ENCODE results near the gene CYB5RL. TPM values are rescaled to one million over a fixed set of nuclear protein-coding genes. Genes with fewer than 3 reads are reported as not detected.

The CYB5RL gene
- total RNA-seq, 2 donors from 2014 or later, result 8.2 to 11.0 TPM

- Mint-ChIP-seq H3K27me3 (ENCODE audit: insufficient read depth) (no peaks in the 10 kb centered on the region), H3K27ac (peak overlapping the region; percentile 4), H3K9me3 (no peaks in the 10 kb centered on the region), H3K4me3 (no peak overlapping the region), H3K4me1 (peaks cover 44% of the 10 kb centered on the region), H3K36me3 (ENCODE audit: low read depth) (peaks cover 41% of the 10 kb centered on the region)
- H3K36me3 ChIP-seq (ENCODE audit: control insufficient read depth, insufficient read depth, low read length), result peaks cover 45% of the 10 kb centered on the region
- no peak for DNase-seq
- H3K9ac ChIP-seq (ENCODE audit: extremely low read depth, low read length, poor library complexity, severe bottlenecking), result no peak overlapping the region
- no peaks in the 10 kb centered on the region for H3K9me3 ChIP-seq (ENCODE audit: control insufficient read depth, low read length)
- no peaks in the 10 kb centered on the region for H3K27me3 ChIP-seq (ENCODE audit: control insufficient read depth, insufficient read depth, low read length, poor library complexity, severe bottlenecking)
- 94 to 96% methylated on average over 3 to 6 of the region's 6 CpGs for WGBS, 2 experiments (ENCODE audit: insufficient coverage in 1 of 2, insufficient read length in 1 of 2)
- no peak for TF ChIP-seq CTCF (conservative IDR thresholded peaks at IDR 0.05)
- no peak overlapping the region for H3K4me3 ChIP-seq (ENCODE audit: low read length)
- H3K27ac ChIP-seq (ENCODE audit: low read depth, low read length), result peak overlapping the region; percentile 8
- peaks cover 2% of the 10 kb centered on the region for H3K4me1 ChIP-seq (ENCODE audit: control insufficient read depth, insufficient read depth, low read length)
Observed at GRCh38 chr1:54222711-54223110, 22.9 kb upstream of the CYB5RL start.

DNA sequence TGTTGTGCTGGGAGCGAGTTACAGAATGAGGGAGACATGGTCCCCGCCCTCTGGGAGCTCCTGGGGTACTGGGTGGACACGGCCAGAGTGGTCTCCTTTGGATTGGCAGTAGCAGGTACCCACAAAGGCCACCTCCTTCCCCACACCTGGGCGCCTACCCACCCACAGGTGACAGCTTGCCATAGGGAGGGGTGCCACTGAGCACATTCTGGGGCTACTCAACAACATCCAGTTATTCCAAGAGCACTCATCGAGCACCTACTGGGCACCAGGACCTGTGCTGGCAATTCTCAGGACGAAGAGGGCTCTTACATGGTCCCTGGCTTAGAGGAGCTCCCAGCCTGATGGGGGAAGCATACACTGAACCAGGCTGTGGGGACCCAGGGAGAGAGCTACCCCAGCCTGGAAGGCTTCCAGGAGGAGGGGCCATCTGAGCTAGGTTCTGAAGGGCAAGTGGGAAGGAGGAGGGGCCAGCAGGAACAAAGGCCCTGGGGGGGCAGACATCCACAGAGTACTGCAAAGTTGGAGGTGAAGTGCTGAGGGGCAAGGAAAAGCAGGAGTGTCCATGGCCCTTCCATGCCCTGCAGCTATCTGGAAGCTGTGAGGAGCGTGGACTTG lies 22.1 kb upstream of the CYB5RL start:
- Histone ChIP-seq H3K4me3 (ENCODE audit: low read length) (no peak overlapping the region), H3K9me3 (ENCODE audit: control insufficient read depth, low read length) (no peaks in the 10 kb centered on the region), H3K27me3 (ENCODE audit: control insufficient read depth, insufficient read depth, low read length, poor library complexity, severe bottlenecking) (no peaks in the 10 kb centered on the region), H3K27ac (ENCODE audit: low read depth, low read length) (peak overlapping the region; percentile 30), H3K4me1 (ENCODE audit: control insufficient read depth, insufficient read depth, low read length) (peaks cover 2% of the 10 kb centered on the region), H3K36me3 (ENCODE audit: control insufficient read depth, insufficient read depth, low read length) (peaks cover 45% of the 10 kb centered on the region), H3K9ac (ENCODE audit: extremely low read depth, low read length, poor library complexity, severe bottlenecking) (no peak overlapping the region)
- Mint-ChIP-seq H3K4me3 (no peak overlapping the region), H3K27me3 (ENCODE audit: insufficient read depth) (no peaks in the 10 kb centered on the region), H3K9me3 (no peaks in the 10 kb centered on the region), H3K27ac (peak overlapping the region; percentile 71), H3K4me1 (peaks cover 44% of the 10 kb centered on the region), H3K36me3 (ENCODE audit: low read depth) (peaks cover 42% of the 10 kb centered on the region)
- TF ChIP-seq CTCF (conservative IDR thresholded peaks at IDR 0.05), result no peak
- WGBS, 2 experiments (ENCODE audit: insufficient coverage in 1 of 2, insufficient read length in 1 of 2), result 95 to 100% methylated on average over 4 to 7 of the region's 7 CpGs
- DNase-seq, result peak; percentile 67

DNA sequence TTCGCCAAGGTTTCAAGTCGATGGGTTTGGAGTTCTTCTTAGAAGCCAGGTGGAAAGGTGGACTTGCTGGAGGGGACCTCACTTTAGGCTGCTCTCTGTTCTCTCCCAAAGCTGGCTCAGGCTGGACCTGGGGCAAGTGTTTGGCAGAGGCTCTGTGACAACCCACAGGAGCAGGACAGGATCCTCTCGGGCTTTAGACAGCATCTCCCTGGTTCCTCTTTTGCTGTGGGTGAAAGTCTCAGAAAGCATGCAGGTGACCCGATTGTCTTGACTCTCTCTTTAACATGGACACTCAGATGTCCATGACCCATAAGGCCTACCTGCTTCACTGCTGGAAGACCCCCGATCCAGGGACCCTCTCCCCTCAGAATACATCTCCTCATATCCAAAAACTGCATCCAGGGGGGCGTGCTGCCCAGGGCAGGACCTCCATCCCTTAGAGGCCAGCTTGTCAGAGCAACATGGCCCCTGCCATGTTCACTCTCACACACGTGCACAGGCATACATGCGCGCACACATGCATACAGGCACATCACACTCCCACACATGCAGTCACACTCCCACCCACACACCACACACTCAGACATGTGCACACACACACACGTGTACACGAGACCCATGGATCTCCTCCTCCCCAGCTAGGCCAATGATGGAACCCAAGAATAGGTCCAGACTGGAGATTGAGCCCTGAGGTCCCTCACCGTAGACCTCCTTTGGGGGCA lies 21.4 kb upstream of the CYB5RL start:
- Mint-ChIP-seq H3K9me3 (no peaks in the 10 kb centered on the region), H3K36me3 (ENCODE audit: low read depth) (peaks cover 42% of the 10 kb centered on the region), H3K4me3 (no peak overlapping the region), H3K4me1 (peaks cover 42% of the 10 kb centered on the region), H3K27ac (peak overlapping the region; percentile 88), H3K27me3 (ENCODE audit: insufficient read depth) (no peaks in the 10 kb centered on the region)
- H3K27ac ChIP-seq (ENCODE audit: low read depth, low read length), result peak overlapping the region; percentile 64
- H3K4me3 ChIP-seq (ENCODE audit: low read length), result no peak overlapping the region
- DNase-seq, result peak; percentile 45
- TF ChIP-seq CTCF (conservative IDR thresholded peaks at IDR 0.05), result no peak
- no peaks in the 10 kb centered on the region for H3K27me3 ChIP-seq (ENCODE audit: control insufficient read depth, insufficient read depth, low read length, poor library complexity, severe bottlenecking)
- H3K36me3 ChIP-seq (ENCODE audit: control insufficient read depth, insufficient read depth, low read length), result peaks cover 49% of the 10 kb centered on the region
- H3K9ac ChIP-seq (ENCODE audit: extremely low read depth, low read length, poor library complexity, severe bottlenecking), result no peak overlapping the region
- H3K4me1 ChIP-seq (ENCODE audit: control insufficient read depth, insufficient read depth, low read length), result peaks cover 2% of the 10 kb centered on the region
- H3K9me3 ChIP-seq (ENCODE audit: control insufficient read depth, low read length), result no peaks in the 10 kb centered on the region
- WGBS, 2 experiments (ENCODE audit: insufficient coverage in 1 of 2, insufficient read length in 1 of 2), result 97% methylated on average over 9 to 12 of the region's 12 CpGs
